Measurements from ENCODE around the gene MS4A12. TPM values are rescaled to one million over a fixed set of nuclear protein-coding genes. Genes with fewer than 3 reads are reported as not detected.

Gene MS4A12
- total RNA-seq, 1 donor from 2014 or later, result not detected

DNA sequence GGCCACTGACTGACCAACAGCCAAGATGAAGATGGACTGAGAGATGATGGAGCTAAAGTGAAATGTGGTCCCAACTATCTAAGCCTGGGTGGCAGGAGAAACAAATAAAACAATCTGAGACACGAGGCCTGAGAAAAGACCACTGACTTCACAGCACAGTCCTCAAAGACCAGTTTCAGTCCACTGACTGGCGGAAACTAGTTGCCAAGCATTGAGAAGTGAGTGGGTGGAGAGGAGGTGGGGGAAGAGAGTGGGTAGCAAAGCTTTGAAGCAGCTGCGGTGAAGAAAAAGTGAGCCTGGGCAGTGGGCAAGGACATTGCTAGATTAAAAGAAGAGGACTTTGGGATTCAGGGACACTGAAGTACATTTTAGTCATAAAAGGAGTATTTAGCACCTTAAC, 35.0 kb upstream of the MS4A12 start:
- no peak for DNase-seq (ENCODE audit: low read depth)
- Histone ChIP-seq H3K4me3 (ENCODE audit: low read depth, low read length) (no peak overlapping the region), H3K27me3 (ENCODE audit: control insufficient read depth, insufficient read depth, low read length) (no peaks in the 10 kb centered on the region), H3K36me3 (ENCODE audit: control insufficient read depth, insufficient read depth, low read length) (no peaks in the 10 kb centered on the region)
- TF ChIP-seq, protein P1, sequence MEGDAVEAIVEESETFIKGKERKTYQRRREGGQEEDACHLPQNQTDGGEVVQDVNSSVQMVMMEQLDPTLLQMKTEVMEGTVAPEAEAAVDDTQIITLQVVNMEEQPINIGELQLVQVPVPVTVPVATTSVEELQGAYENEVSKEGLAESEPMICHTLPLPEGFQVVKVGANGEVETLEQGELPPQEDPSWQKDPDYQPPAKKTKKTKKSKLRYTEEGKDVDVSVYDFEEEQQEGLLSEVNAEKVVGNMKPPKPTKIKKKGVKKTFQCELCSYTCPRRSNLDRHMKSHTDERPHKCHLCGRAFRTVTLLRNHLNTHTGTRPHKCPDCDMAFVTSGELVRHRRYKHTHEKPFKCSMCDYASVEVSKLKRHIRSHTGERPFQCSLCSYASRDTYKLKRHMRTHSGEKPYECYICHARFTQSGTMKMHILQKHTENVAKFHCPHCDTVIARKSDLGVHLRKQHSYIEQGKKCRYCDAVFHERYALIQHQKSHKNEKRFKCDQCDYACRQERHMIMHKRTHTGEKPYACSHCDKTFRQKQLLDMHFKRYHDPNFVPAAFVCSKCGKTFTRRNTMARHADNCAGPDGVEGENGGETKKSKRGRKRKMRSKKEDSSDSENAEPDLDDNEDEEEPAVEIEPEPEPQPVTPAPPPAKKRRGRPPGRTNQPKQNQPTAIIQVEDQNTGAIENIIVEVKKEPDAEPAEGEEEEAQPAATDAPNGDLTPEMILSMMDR (IDR thresholded peaks at IDR 0.05; ENCODE audit: insufficient read depth, low read length, poor library complexity, severe bottlenecking), result no peak

DNA sequence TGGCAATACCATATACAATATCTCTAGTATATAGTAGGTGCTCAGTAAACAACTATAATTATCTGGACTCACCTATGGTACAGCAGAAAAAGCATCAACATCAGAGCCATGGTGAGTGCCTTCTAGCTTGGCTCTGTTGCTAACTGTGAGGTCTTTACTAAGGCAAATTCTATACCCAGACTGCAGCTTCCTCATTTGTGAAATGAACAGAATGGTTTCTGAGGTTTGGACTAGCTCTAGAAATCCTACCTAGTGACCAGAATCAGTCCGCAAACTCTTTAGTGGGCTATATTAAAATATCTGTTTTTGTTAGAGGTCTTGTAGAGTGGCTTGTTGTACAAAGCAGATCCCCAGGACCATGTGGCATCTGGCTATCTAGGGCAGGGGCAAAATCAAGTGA, 33.2 kb upstream of the MS4A12 start:
- H3K4me3 ChIP-seq (ENCODE audit: low read depth, low read length), result no peak overlapping the region
- H3K27me3 ChIP-seq (ENCODE audit: control insufficient read depth, insufficient read depth, low read length), result no peaks in the 10 kb centered on the region
- no peaks in the 10 kb centered on the region for H3K36me3 ChIP-seq (ENCODE audit: control insufficient read depth, insufficient read depth, low read length)
- no peak for DNase-seq (ENCODE audit: low read depth)
- TF ChIP-seq, protein P1 (IDR thresholded peaks at IDR 0.05; ENCODE audit: insufficient read depth, low read length, poor library complexity, severe bottlenecking), result no peak

DNA sequence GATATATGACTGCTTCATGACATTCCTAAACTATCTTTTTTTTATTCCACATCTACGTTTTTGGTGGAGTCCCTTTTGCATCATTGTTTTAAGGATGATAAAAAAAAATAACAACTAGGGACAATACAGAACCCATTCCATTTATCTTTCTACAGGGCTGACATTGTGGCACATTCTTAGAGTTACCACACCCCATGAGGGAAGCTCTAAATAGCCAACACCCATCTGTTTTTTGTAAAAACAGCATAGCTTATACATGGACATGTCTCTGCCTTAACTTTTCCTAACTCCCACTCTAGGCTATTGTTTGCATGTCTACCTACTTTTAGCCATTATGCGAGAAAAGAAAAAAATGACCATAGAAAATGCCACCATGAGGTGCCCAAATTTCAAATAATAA, 23.7 kb upstream of the MS4A12 start:
- no peaks in the 10 kb centered on the region for H3K36me3 ChIP-seq (ENCODE audit: control insufficient read depth, insufficient read depth, low read length)
- no peak for DNase-seq (ENCODE audit: low read depth)
- no peaks in the 10 kb centered on the region for H3K27me3 ChIP-seq (ENCODE audit: control insufficient read depth, insufficient read depth, low read length)
- no peak overlapping the region for H3K4me3 ChIP-seq (ENCODE audit: low read depth, low read length)
- TF ChIP-seq, protein P1 (IDR thresholded peaks at IDR 0.05; ENCODE audit: insufficient read depth, low read length, poor library complexity, severe bottlenecking), result no peak

DNA sequence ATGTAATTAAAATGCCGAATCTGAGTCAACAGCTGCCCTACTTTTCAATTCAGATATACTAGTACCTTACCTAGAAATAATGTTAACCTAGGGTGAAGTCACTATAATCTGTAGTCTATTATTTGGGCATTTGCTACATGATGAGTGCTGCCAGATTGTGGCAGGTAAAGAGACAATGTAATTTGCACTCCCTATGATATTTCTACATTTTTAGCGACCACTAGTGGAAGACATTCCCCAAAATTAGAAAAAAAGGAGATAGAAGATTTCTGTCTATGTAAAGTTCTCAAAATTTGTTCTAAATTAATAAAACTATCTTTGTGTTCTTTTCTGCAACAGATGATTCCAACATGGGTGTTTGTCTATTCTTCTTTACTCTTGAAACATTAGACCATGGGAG, 22.9 kb upstream of the MS4A12 start:
- DNase-seq (ENCODE audit: low read depth), result no peak
- no peak overlapping the region for H3K4me3 ChIP-seq (ENCODE audit: low read depth, low read length)
- TF ChIP-seq, protein P1 (IDR thresholded peaks at IDR 0.05; ENCODE audit: insufficient read depth, low read length, poor library complexity, severe bottlenecking), result no peak
- H3K36me3 ChIP-seq (ENCODE audit: control insufficient read depth, insufficient read depth, low read length), result no peaks in the 10 kb centered on the region
- no peaks in the 10 kb centered on the region for H3K27me3 ChIP-seq (ENCODE audit: control insufficient read depth, insufficient read depth, low read length)

DNA sequence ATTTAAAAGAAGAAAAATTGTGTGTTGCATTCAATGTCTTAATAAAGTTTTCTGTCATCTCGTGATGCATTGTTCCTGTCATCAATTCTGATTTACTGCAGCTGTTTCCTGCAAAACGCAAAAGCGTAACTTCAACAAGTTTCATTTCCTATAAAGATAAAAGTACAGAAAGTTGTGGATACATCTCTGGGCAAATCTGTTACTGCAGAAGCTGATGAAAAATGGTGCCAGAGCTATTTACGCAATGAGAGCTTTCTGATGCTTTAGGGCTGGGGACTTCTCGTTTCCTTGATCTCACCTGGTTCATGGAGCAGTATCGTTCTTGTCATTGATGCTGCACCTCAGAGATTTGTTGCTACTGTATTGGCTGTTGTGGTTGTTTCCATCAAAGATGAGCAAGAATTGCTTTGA, 15.5 kb upstream of the MS4A12 start:
- H3K36me3 ChIP-seq (ENCODE audit: control insufficient read depth, insufficient read depth, low read length), result no peaks in the 10 kb centered on the region
- H3K27me3 ChIP-seq (ENCODE audit: control insufficient read depth, insufficient read depth, low read length), result no peaks in the 10 kb centered on the region
- DNase-seq (ENCODE audit: low read depth), result no peak
- TF ChIP-seq, protein P1 (IDR thresholded peaks at IDR 0.05; ENCODE audit: insufficient read depth, low read length, poor library complexity, severe bottlenecking), result no peak
- no peak overlapping the region for H3K4me3 ChIP-seq (ENCODE audit: low read depth, low read length)

DNA sequence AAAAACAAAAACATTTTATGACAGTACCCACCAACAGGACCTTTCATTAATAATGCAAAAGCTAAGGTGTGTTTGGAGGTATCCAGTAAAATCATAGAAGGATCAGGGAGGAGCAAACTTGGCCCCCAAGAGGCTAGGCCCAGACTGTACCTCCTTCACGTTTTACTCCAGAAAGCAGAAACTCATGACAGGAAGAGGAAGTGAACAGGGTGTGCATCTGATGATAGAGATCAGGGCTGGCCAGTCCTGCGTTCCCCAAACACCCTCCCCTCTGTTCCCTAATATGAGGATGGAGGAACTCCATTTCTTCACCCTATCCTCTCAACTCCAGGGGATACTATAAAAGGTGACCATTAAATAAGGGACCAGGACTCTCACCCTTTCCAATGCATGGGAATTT, 10.2 kb upstream of the MS4A12 start:
- TF ChIP-seq, protein P1 (IDR thresholded peaks at IDR 0.05; ENCODE audit: insufficient read depth, low read length, poor library complexity, severe bottlenecking), result no peak
- no peak for DNase-seq (ENCODE audit: low read depth)
- H3K4me3 ChIP-seq (ENCODE audit: low read depth, low read length), result no peak overlapping the region
- no peaks in the 10 kb centered on the region for H3K27me3 ChIP-seq (ENCODE audit: control insufficient read depth, insufficient read depth, low read length)
- no peaks in the 10 kb centered on the region for H3K36me3 ChIP-seq (ENCODE audit: control insufficient read depth, insufficient read depth, low read length)

Measured in kidney epithelial cell (primary cell).